Inflammatory macrophage (primary cell): ENCODE results near the gene ADGRG3.
A peak's percentile ranks its signal among the peaks of the same experiment; 100 is the strongest.

Experiments
- DNase-seq, 2 donors: peaks; one replicate each; pipeline ENCODE4 v3.0.0-alpha.2; 2020 to 2022

Gene ADGRG3

GRCh38 chr16:57681950-57682728 lies 14.0 kb downstream of the ADGRG3 start:
- no peak for DNase-seq

GRCh38 chr16:57682809-57683635 lies 14.9 kb downstream of the ADGRG3 start:
- no peak for DNase-seq

DNA sequence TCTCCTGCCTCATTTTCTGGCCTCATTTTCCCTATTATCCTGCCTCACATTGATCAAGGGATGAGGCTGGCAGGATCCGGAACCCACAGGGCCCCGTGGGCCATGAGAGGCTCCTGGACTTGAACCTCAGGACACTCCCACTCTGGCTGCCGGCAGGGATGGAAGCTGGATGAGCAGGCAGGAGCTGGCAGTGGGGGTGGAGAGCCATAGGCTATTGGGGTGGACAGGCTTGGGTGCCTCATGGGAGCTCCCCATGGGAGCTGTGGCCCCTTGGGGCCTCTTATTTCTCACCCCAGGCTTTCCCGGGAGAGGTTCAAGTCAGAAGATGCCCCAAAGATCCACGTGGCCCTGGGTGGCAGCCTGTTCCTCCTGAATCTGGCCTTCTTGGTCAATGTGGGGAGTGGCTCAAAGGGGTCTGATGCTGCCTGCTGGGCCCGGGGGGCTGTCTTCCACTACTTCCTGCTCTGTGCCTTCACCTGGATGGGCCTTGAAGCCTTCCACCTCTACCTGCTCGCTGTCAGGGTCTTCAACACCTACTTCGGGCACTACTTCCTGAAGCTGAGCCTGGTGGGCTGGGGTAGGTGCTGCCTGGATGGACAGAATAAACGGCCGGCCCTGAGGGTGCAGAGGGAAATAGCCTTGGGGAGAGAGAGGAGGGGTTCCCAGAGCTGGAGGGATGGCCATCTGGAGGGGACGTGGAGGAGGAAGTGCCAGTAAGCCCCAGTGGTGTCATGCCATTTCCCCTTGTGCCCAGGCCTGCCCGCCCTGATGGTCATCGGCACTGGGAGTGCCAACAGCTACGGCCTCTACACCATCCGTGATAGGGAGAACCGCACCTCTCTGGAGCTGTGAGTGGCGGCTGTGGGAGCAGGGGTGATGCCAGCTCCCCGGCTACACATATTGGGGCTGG lies 15.8 kb downstream of the ADGRG3 start:
- no peak for DNase-seq

DNA sequence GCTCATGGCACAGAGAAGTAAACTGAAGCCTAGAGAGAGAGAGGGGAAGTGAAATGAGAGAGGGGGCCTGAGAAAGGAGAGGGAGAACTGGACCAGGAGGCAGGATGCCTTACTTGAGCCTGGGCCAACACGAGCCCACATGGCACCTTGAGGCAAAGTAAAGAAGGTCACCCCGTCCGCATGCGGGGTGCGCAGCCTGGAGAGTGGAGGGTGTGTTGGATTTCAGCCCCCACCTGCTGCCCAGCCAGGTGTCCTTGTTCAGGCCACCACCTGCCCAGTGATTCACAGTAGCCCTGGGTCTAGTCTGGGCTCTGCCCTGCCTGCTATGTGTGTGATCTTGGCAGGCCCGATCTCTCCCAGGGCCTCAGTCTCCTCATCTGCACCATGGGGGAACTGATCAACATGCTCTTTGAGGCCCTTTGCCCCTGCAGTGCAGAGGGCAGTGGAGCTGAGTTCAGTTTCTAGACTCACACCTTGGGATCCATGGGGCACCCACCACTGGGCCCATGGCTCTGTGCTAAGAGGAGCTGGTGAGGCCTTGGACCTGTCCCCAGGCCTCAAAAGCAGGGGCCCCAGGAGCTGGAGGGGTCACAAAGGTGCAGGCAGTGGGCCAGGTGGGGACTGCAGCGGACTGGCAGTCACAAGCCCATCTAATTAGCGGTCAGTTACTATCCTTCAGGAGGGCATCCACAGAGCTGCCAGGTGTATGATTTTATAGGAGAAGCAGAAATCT lies 16.7 kb downstream of the ADGRG3 start:
- DNase-seq, result no peak

- DNase-seq, result no peak
Observed at GRCh38 chr16:57685633-57686032, 17.5 kb downstream of the ADGRG3 start.

GRCh38 chr16:57686577-57686976 lies 18.5 kb downstream of the ADGRG3 start:
- DNase-seq, result no peak

- no peak for DNase-seq
Observed at GRCh38 chr16:57687363-57687929, 19.3 kb downstream of the ADGRG3 start.

DNA sequence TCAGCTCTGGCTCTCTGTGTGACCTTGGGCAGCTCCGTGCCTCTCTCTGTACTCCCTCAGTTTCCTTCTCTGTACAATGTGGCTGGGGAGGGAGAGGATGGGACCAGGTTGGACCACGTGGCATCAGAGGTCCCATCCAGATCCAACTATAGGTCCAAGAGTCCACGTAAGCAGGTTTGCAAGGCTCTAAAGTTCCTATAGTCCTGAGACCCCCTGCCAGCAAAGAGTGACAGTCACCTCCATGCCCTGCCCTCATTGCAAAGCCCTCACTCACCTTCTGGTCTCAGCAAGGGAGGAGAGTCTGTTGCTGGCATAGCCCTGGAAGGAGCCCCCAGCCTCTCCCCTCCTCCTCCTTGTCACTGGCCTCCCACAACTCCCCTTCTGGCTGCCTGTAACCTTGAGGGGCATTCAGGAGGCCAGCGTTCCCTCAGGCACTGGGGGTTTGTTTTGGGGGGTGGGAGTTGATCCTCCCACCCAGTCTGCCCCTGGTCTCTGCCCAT lies 20.4 kb downstream of the ADGRG3 start:
- no peak for DNase-seq

GRCh38 chr16:57688987-57689761 lies 21.1 kb downstream of the ADGRG3 start:
- DNase-seq, result no peak

GRCh38 chr16:57689762-57690558 lies 21.9 kb downstream of the ADGRG3 start:
- peak; percentile 53 to 62 for DNase-seq

GRCh38 chr16:57690782-57691471 lies 22.8 kb downstream of the ADGRG3 start:
- peak in 1 of 2 donors; percentile 28 for DNase-seq

DNA sequence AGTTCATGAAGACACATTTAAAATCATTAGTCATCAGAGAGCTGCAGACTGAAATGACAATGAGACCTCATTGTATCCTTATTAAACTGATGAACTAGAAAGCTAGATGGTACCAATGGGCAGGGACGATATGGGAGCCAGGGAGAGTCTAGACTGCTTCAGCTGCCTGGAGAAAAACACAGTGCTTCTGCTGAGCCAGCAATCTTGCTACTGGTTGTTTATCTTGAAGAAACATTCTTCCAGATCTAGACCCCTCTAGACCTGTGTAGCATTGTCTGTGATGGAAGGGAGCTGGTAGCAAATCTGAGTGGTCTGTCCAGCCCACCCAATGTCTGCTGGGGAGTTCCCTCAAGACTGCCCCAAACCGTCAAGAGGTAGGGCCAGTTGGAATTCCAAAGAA lies 24.5 kb downstream of the ADGRG3 start:
- DNase-seq, result no peak

- DNase-seq, result no peak
Observed at GRCh38 chr16:57693550-57693949, 25.4 kb downstream of the ADGRG3 start.

GRCh38 chr16:57694231-57694724 lies 26.2 kb downstream of the ADGRG3 start:
- no peak for DNase-seq

- DNase-seq, result peak; percentile 67 to 75
Observed at GRCh38 chr16:57694725-57695679, 26.9 kb downstream of the ADGRG3 start, which contains the start of gene DRC7. TSS of gene DRC7 (plus strand) at chr16:57694806. CDS start at chr16:57697950, 3,144 bp downstream.

- no peak for DNase-seq
Observed at GRCh38 chr16:57695680-57696069, 27.6 kb downstream of the ADGRG3 start.

DNA sequence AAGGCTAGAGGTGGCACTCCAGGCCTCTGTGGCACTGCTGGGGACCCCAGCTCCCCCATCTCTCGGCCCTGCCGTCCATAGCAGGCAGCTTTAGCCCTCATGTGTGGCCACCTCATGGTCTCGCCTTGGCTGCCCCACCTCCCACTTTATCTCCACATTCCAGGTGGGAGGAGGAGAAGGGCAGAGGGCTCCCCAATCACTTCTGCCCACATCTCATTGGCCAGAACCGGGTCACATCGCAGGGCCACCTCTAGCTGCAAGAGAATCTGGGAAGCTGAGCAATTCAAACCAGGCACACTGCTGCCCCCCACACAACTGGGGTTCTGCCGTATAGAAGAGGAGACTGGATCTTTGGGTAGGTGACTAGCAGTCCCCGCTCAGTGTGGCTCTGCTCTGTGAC lies 28.1 kb downstream of the ADGRG3 start:
- no peak for DNase-seq
